Activated CD4-positive, alpha-beta T cell treated with anti-CD3 and anti-CD28 coated beads for 1 hour (primary cell): ENCODE data around the gene CRYBG3.
"Not testable (repeated sequence)": the region's sequence is repeated elsewhere in the genome, so short reads cannot be mapped to it uniquely, and the experiment has no call there.

Source experiments
- DNase-seq: peaks from one replicate; pipeline ENCODE4 v3.0.0-alpha.2; 2020

The CRYBG3 gene

GRCh38 chr3:97821774-97822358 is at the start of gene CRYBG3:
CRYBG3 (plus strand) TSS chr3:97822011; CDS start chr3:97822207, 196 bp downstream.
- DNase-seq: peak; percentile 72

- no peak for DNase-seq
These were observed 48.9 kb upstream of the CRYBG3 start for GRCh38 chr3:97772926-97773325.

GRCh38 chr3:97778152-97778551 is 43.7 kb upstream of the CRYBG3 start:
- no peak for DNase-seq

GRCh38 chr3:97793420-97794019 is 28.3 kb upstream of the CRYBG3 start:
- no peak for DNase-seq

- no peak for DNase-seq
These were observed 25.9 kb upstream of the CRYBG3 start for GRCh38 chr3:97795951-97796350.

GRCh38 chr3:97804471-97804870 is 17.3 kb upstream of the CRYBG3 start:
- DNase-seq: no peak

GRCh38 chr3:97810779-97811390 is 10.9 kb upstream of the CRYBG3 start:
- no peak for DNase-seq

GRCh38 chr3:97815149-97815917 is 6.5 kb upstream of the CRYBG3 start:
- DNase-seq: no peak

GRCh38 chr3:97816811-97817210 is 5.0 kb upstream of the CRYBG3 start:
- DNase-seq: no peak

GRCh38 chr3:97817965-97818364 is 3.8 kb upstream of the CRYBG3 start:
- no peak for DNase-seq

GRCh38 chr3:97820780-97821179 is 1.0 kb upstream of the CRYBG3 start:
- no peak for DNase-seq

- peak; percentile 14 for DNase-seq
These were observed 481 bp upstream of the CRYBG3 start for GRCh38 chr3:97821287-97821773.

- no peak for DNase-seq
These were observed 556 bp downstream of the CRYBG3 start for GRCh38 chr3:97822359-97822775.

- DNase-seq: no peak
These were observed 1.5 kb downstream of the CRYBG3 start for GRCh38 chr3:97823046-97824004.

- DNase-seq: no peak
These were observed 3.3 kb downstream of the CRYBG3 start for GRCh38 chr3:97825101-97825500.

- no peak for DNase-seq
These were observed 6.1 kb downstream of the CRYBG3 start for GRCh38 chr3:97827741-97828471.

GRCh38 chr3:97829198-97829597 is 7.4 kb downstream of the CRYBG3 start:
- DNase-seq: no peak

GRCh38 chr3:97830638-97831037 is 8.8 kb downstream of the CRYBG3 start:
- no peak for DNase-seq

GRCh38 chr3:97831140-97831539 is 9.3 kb downstream of the CRYBG3 start:
- DNase-seq: no peak

GRCh38 chr3:97833184-97833583 is 11.4 kb downstream of the CRYBG3 start:
- DNase-seq: not testable (repeated sequence)

GRCh38 chr3:97835761-97836160 is 13.9 kb downstream of the CRYBG3 start:
- DNase-seq: no peak

GRCh38 chr3:97838393-97838792 is 16.6 kb downstream of the CRYBG3 start:
- DNase-seq: no peak
